GM12892 (cell line): ENCODE results near the gene PPM1J.

Experiments used
- POLR2A ChIP-seq: IDR thresholded peaks from 2 replicates; pipeline ENCODE4 v1.6.1; 2011; ENCODE audit warnings: low read depth, low read length, control low read depth
- POLR2AphosphoS5 ChIP-seq: IDR thresholded peaks from 2 replicates; pipeline ENCODE4 v1.6.1; 2011; ENCODE audit warnings: low read depth, low read length, control low read depth
- TAF1 ChIP-seq: IDR thresholded peaks from 2 replicates; pipeline ENCODE4 v1.6.1; 2011; ENCODE audit warnings: low read depth, mild to moderate bottlenecking, control low read depth, low read length, borderline replicate concordance

DNA sequence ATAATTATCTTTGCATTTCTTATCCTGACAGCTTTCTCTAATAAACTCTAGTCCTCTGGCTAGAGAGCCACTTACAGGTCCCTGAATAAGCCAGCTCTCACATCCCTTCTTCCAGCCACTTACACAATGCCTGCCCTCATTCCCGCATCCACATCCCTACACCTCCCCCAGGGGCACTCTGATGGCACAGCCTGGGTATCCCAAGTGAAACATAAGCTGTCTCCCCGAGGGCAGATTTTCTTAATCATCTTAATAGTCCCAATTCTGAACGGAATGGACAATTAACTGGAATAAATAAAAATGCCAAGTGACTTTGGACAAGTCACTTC is 13.1 kb downstream of the PPM1J start:
- TF ChIP-seq POLR2AphosphoS5 (no peak; the same call in 1 of the 2 replicates), POLR2A (no peak), TAF1 (no peak)
